Omental fat pad (tissue), 4 donors: ENCODE measurements around the gene ELAVL4. TPM values are rescaled to one million over a fixed set of nuclear protein-coding genes. Genes with fewer than 3 reads are reported as not detected.

Source experiments
- ATAC-seq: fragments of 150-250 bp; one replicate; pipeline ENCODE4 v1.9.1; 2016; ENCODE audit warnings: mild to moderate bottlenecking, moderate library complexity; ENCODE audit not compliant: low FRiP score
- DNase-seq: peaks from one replicate; pipeline ENCODE4 v3.0.0-alpha.2; 2019; ENCODE audit warnings: low spot score
- CTCF ChIP-seq, 3 donors: fragments of 450-650 bp; IDR thresholded peaks; one replicate each; pipeline ENCODE4 v1.5.1; 2016 to 2017; ENCODE audit warnings: antibody characterized with exemption in 3 of 3, mild to moderate bottlenecking in 3 of 3, moderate library complexity in 2 of 3
- total RNA-seq, 4 donors: library from RNA; depleted of rRNA; stranded (reverse); fragments of >200 nt; gene quantifications; one replicate each; pipeline ENCODE4 v1.1.0, GENCODE V29; 2016

Gene ELAVL4
- total RNA-seq, 4 donors from 2014 or later, result 0.12 TPM; not detected in 3

GRCh38 chr1:50175719-50176639, 67.3 kb downstream of the ELAVL4 start:
- DNase-seq, result no peak
- no peak for ATAC-seq
- TF ChIP-seq CTCF (IDR thresholded peaks at IDR 0.05), result no peak

- ATAC-seq, result no peak
- no peak for TF ChIP-seq CTCF (IDR thresholded peaks at IDR 0.05)
- no peak for DNase-seq
Measured at GRCh38 chr1:50177994-50178393, 69.3 kb downstream of the ELAVL4 start.

GRCh38 chr1:50179639-50180038, 70.9 kb downstream of the ELAVL4 start:
- TF ChIP-seq CTCF (IDR thresholded peaks at IDR 0.05), result no peak
- ATAC-seq (no peak), DNase-seq (no peak)

DNA sequence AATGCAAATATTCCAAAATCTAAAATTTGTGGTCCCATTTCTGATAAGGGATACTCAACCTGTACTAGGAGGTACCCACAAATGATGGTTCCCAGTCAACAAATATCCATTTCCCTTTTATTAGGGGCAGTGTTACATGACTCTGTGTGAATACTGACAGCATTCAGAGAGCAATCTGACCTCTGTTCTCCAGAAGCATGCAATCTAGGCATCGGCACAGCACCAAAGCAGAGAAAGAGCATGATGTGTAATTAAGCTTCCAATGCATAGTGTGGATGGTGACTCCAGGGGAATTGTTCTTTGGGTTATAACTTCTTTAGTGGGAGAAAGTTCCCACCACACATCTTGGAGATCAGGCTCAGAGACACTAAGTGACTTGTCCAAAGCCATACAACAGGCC, 71.6 kb downstream of the ELAVL4 start:
- no peak for TF ChIP-seq CTCF (IDR thresholded peaks at IDR 0.05)
- ATAC-seq, result no peak
- no peak for DNase-seq

DNA sequence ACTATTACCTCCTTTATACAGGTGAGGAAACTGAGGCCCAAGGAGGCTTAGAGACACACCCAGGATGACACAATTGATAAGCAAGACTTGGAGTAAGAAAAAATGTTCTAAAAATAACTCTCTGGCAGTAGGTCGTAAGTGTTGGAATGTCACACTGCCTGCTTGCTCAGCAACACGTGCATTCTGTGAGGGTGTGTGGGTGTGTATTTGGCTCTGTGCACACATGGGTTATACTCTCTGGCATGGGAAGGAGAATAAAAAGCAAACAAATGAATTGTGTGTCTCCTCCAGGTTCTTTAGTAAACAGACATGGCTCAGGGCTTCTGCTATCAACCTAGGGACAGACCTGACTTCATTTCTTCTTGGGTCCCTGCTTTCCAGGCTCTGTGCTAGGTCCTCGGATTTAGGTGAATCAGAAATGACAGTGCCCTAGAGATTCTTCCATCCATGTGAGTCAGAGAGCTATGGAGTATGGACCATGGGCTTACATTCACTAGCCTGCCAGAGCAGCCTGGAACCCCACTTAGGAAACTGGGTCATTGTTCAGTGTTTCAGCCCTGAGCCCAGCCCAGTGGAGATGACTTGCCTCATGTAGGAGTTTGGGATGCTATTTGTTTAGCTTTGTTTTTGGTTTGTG, 72.4 kb downstream of the ELAVL4 start:
- no peak for TF ChIP-seq CTCF (IDR thresholded peaks at IDR 0.05)
- DNase-seq (no peak), ATAC-seq (no peak)

DNA sequence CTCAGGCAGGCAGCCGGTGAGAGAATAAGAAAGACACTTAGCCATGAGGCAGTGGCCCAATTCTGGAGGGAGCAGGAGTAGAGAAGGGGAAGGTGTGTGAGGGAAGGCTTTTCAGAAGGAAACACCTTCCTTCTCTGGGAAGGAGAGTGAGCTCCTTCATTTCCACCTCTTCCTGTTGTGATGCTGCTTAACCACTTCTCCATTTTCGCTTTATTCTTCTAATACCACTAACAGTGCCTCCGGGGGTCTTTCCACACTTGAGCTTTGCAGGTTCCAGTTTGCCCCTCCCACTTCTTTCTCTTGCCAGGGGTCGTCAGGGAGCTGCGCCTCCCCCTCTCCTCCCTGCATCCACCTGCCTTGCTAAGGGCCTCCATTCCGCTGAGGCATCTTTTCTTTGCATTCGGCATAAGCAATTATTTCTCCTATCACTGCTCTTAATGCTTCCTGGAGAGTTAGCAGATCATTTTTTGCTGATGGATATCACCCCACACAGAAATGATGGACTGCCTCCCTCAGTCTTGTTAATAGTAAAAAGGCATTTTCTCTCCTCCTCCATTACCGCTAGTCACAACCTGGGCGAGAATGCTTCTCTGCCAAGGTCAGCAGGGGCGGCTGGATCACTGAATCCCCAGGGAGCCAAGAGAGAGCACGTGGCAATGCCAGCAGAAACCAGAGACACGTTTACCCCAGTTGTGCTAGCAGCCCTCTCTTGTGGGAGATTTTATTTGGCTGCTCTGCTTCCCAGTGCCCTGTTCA, 74.8 kb downstream of the ELAVL4 start:
- TF ChIP-seq CTCF (IDR thresholded peaks at IDR 0.05), result no peak
- ATAC-seq, result no peak

More for the DNA sequence above, 74.8 kb downstream of the ELAVL4 start:
- no peak for DNase-seq
